Measurements from ENCODE around the gene CAMK2N1. TPM values are rescaled to one million over a fixed set of nuclear protein-coding genes. Genes with fewer than 3 reads are reported as not detected.

Gene CAMK2N1
- total RNA-seq, 1 experiment from 2014 or later, result 10.1 TPM

GRCh38 chr1:20486457-20487235, 636 bp upstream of the CAMK2N1 start (continued):
- TF ChIP-seq GTF2I (CRISPR knock-in tag; conservative IDR thresholded peaks at IDR 0.05) (no peak), ARID4B (CRISPR knock-in tag; IDR thresholded peaks at IDR 0.05; ENCODE audit: borderline replicate concordance) (peak; percentile 86; the same call in 1 of the 2 replicates), TEAD1 (CRISPR knock-in tag; IDR thresholded peaks at IDR 0.05) (0 out of 2 replicates have a peak, but pooled peaks have one; percentile 23)
- TF ChIP-seq, protein P1, sequence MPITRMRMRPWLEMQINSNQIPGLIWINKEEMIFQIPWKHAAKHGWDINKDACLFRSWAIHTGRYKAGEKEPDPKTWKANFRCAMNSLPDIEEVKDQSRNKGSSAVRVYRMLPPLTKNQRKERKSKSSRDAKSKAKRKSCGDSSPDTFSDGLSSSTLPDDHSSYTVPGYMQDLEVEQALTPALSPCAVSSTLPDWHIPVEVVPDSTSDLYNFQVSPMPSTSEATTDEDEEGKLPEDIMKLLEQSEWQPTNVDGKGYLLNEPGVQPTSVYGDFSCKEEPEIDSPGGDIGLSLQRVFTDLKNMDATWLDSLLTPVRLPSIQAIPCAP (CRISPR knock-in tag; IDR thresholded peaks at IDR 0.05), result peak; percentile 77; the same call in 1 of the 2 replicates

- no peaks in the 10 kb centered on the region for H3K9me3 Mint-ChIP-seq
- H3K27me3 Mint-ChIP-seq (ENCODE audit: low read depth), result peaks cover 81% of the 10 kb centered on the region
- H3K27ac Mint-ChIP-seq, result no peak overlapping the region
- ChIA-PET CTCF (interaction anchor here (0.6 to 7.2 kb wide), 12 partner anchors 9 to 510 kb away, joined by 3 to 55 read pairs (median 5); no protein-coding TSS in a partner anchor), POLR2A (interaction anchor here (1.0 to 1.7 kb wide), 2 partner anchors 11 to 23 kb away, joined by 3 to 7 read pairs; partner anchors contain the start of gene MUL1)
- peaks cover 44% of the 10 kb centered on the region for H3K4me1 Mint-ChIP-seq
- ATAC-seq (peak; percentile 2; the same call in 1 of the 2 replicates), DNase-seq (ENCODE audit: low spot score) (no peak)
- peak overlapping the region; percentile 82 for H3K4me3 Mint-ChIP-seq
- H3K36me3 Mint-ChIP-seq, result peaks cover 2% of the 10 kb centered on the region; the same call in 1 of the 2 replicates
- TF ChIP-seq ATF2 (CRISPR knock-in tag; IDR thresholded peaks at IDR 0.05; ENCODE audit: borderline replicate concordance, low read depth), result no peak
- no peak for TF ChIP-seq SMAD4 (CRISPR knock-in tag; IDR thresholded peaks at IDR 0.05)
- TF ChIP-seq, protein P2, sequence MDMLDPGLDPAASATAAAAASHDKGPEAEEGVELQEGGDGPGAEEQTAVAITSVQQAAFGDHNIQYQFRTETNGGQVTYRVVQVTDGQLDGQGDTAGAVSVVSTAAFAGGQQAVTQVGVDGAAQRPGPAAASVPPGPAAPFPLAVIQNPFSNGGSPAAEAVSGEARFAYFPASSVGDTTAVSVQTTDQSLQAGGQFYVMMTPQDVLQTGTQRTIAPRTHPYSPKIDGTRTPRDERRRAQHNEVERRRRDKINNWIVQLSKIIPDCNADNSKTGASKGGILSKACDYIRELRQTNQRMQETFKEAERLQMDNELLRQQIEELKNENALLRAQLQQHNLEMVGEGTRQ (CRISPR knock-in tag; IDR thresholded peaks at IDR 0.05), result no peak
- peak; percentile 78; the same call in 1 of the 2 replicates for TF ChIP-seq ZNF121 (CRISPR knock-in tag; IDR thresholded peaks at IDR 0.05)
- TF ChIP-seq KAT7 (CRISPR knock-in tag; IDR thresholded peaks at IDR 0.05; ENCODE audit: borderline replicate concordance), result no peak
- TF ChIP-seq ARID4B (CRISPR knock-in tag; IDR thresholded peaks at IDR 0.05; ENCODE audit: borderline replicate concordance), result no peak
Observed at GRCh38 chr1:20484519-20485462, 1.2 kb downstream of the CAMK2N1 start.

Data from WTC11 (cell line).